ENCODE measurements around the gene MTHFR.

GRCh38 chr1:11768821-11769220, 36.9 kb downstream of the MTHFR start:
- TF ChIP-seq CTCF (IDR thresholded peaks at IDR 0.05) (no peak), POLR2AphosphoS5 (IDR thresholded peaks at IDR 0.05) (no peak), EP300 (IDR thresholded peaks at IDR 0.05) (no peak)

Data from sigmoid colon (tissue), 4 donors.